Duodenal mucosa (tissue), 2 donors: ENCODE data around the gene SYK.

Experiments used
- H3K27ac ChIP-seq: one replicate; pipeline ENCODE4 v1.7.0; 2013; ENCODE audit warnings: low read depth, low read length
- H3K27me3 ChIP-seq, 2 donors: one replicate each; pipeline ENCODE4 v1.7.0; 2013; ENCODE audit warnings: low read length in 2 of 2, control low read depth in 1 of 2; ENCODE audit not compliant: insufficient read depth in 2 of 2, control insufficient read depth in 1 of 2
- H3K36me3 ChIP-seq, 2 donors: one replicate each; pipeline ENCODE4 v1.7.0; 2013; ENCODE audit warnings: low read length in 2 of 2, control low read depth in 1 of 2; ENCODE audit not compliant: insufficient read depth in 2 of 2, control insufficient read depth in 1 of 2
- H3K4me1 ChIP-seq, 2 donors: one replicate each; pipeline ENCODE4 v1.7.0; 2013; ENCODE audit warnings: low read length in 2 of 2, control low read depth in 1 of 2; ENCODE audit not compliant: insufficient read depth in 2 of 2, control insufficient read depth in 1 of 2
- H3K4me3 ChIP-seq, 2 donors: one replicate each; pipeline ENCODE4 v1.7.0; 2013; ENCODE audit warnings: low read length in 2 of 2, low read depth in 1 of 2
- H3K9ac ChIP-seq, 2 donors: one replicate each; pipeline ENCODE4 v1.7.0; 2013; ENCODE audit warnings: low read length in 2 of 2, low read depth in 1 of 2
- H3K9me3 ChIP-seq, 2 donors: one replicate each; pipeline ENCODE4 v1.7.0; 2013; ENCODE audit warnings: low read length in 2 of 2, control low read depth in 1 of 2; ENCODE audit not compliant: control insufficient read depth in 1 of 2

Gene SYK

GRCh38 chr9:90834828-90835595 is 33.4 kb downstream of the SYK start:
- Histone ChIP-seq H3K9me3 (no peaks in the 10 kb centered on the region), H3K9ac (no peak overlapping the region), H3K27ac (no peak overlapping the region), H3K4me3 (no peak overlapping the region), H3K27me3 (no peaks in the 10 kb centered on the region), H3K4me1 (peaks cover 36 to 38% of the 10 kb centered on the region in 2 donors), H3K36me3 (peaks cover 0 to 18% of the 10 kb centered on the region in 2 donors)

DNA sequence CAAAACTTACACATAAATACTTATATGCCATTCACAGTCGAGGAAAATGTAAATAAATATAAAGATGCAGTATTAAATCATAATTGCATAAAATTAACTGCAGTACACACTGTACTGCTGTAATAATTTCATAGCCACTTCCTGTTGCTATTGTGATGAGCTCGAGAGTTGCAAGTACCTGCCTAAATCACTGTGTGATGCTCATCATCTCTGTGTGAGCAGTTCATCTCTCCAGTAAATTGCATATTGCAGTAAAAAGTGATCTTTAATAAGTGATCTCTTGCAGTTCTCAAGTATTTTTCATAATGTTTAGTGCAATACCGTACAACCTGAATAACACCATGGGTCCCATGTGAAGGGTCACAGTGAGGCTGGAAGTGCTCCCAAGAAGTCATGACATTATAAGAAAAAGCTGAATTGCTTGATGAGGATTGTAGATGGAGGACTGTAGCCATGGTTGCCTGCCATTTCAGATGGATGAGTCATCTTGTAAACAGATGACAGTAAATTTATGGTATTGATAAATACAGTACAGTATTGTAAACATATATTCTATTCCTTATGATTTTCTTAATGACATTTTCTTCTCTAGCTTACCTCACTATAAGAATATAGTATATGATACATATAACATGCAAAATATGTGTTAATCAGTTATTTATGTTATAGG is 34.9 kb downstream of the SYK start:
- Histone ChIP-seq H3K27me3 (no peaks in the 10 kb centered on the region), H3K27ac (no peak overlapping the region), H3K4me3 (no peak overlapping the region), H3K36me3 (peaks cover 0 to 18% of the 10 kb centered on the region in 2 donors), H3K4me1 (peaks cover 29% of the 10 kb centered on the region in 2 donors), H3K9ac (no peak overlapping the region), H3K9me3 (no peaks in the 10 kb centered on the region)

GRCh38 chr9:90838098-90838497 is 36.5 kb downstream of the SYK start:
- H3K9ac ChIP-seq = no peak overlapping the region
- H3K9me3 ChIP-seq = no peaks in the 10 kb centered on the region
- H3K4me1 ChIP-seq = peaks cover 21 to 27% of the 10 kb centered on the region in 2 donors
- peaks cover 0 to 22% of the 10 kb centered on the region in 2 donors for H3K36me3 ChIP-seq
- H3K4me3 ChIP-seq = no peak overlapping the region
- H3K27ac ChIP-seq = no peak overlapping the region
- H3K27me3 ChIP-seq = no peaks in the 10 kb centered on the region

- Histone ChIP-seq H3K27me3 (no peaks in the 10 kb centered on the region), H3K27ac (no peak overlapping the region), H3K4me1 (peaks cover 15 to 23% of the 10 kb centered on the region in 2 donors), H3K4me3 (no peak overlapping the region), H3K9ac (no peak overlapping the region), H3K36me3 (peaks cover 0 to 24% of the 10 kb centered on the region in 2 donors), H3K9me3 (no peaks in the 10 kb centered on the region)
Measured at GRCh38 chr9:90838581-90839154, 37.0 kb downstream of the SYK start.

- peaks cover 2 to 30% of the 10 kb centered on the region in 2 donors for H3K36me3 ChIP-seq
- no peak overlapping the region for H3K4me3 ChIP-seq
- H3K27ac ChIP-seq = no peak overlapping the region
- H3K4me1 ChIP-seq = peaks cover 9 to 19% of the 10 kb centered on the region in 2 donors
- H3K9me3 ChIP-seq = no peaks in the 10 kb centered on the region
- no peak overlapping the region for H3K9ac ChIP-seq
- H3K27me3 ChIP-seq = no peaks in the 10 kb centered on the region
Measured at GRCh38 chr9:90839183-90839728, 37.6 kb downstream of the SYK start.

DNA sequence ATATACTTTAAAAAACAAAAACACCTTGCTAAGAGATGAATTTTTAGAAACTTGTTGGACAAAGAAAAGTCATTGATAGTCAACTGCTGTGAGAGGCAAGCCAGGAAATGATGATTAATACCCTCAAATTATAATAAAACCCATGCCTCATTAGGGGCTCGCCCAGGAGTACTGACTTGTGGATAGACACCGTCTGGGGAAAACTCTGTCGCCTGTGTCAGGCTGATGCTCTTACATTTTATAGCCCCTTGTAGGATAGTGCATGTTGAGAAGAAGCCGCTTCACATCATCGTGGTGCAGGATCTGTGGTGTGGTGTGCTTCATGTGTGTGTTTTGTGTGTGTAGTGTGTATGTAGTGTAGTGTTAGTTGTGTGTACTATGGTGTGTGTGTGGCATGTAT is 39.1 kb downstream of the SYK start:
- Histone ChIP-seq H3K27me3 (no peaks in the 10 kb centered on the region), H3K4me1 (peaks cover 6 to 19% of the 10 kb centered on the region in 2 donors), H3K9ac (no peak overlapping the region), H3K4me3 (no peak overlapping the region), H3K27ac (no peak overlapping the region), H3K9me3 (no peaks in the 10 kb centered on the region), H3K36me3 (peaks cover 12 to 41% of the 10 kb centered on the region in 2 donors)

GRCh38 chr9:90841213-90841612 is 39.6 kb downstream of the SYK start:
- no peak overlapping the region for H3K4me3 ChIP-seq
- no peaks in the 10 kb centered on the region for H3K9me3 ChIP-seq
- peaks cover 17 to 46% of the 10 kb centered on the region in 2 donors for H3K36me3 ChIP-seq
- H3K9ac ChIP-seq = no peak overlapping the region
- no peaks in the 10 kb centered on the region for H3K27me3 ChIP-seq
- no peak overlapping the region for H3K27ac ChIP-seq
- H3K4me1 ChIP-seq = peaks cover 6 to 19% of the 10 kb centered on the region in 2 donors

DNA sequence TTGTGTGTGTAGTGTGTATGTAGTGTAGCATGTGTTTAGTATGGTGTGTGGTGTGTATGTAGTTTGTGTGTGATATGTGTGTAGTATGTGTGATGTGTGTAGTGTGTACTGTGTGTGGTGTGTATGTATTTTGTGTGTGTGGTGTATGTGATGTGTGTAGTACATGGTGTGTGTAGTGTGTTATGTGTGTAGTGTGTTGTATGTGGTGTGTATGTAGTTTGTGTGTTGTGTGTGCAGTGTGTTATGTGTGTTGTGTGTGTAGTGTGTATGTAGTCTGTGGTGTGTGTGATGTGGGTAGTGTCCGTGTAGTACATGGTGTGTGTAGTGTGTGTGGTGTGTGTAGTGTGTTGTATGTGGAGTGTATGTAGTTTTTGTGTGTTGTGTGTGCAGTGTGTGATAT is 40.0 kb downstream of the SYK start:
- Histone ChIP-seq H3K9ac (no peak overlapping the region), H3K9me3 (no peaks in the 10 kb centered on the region), H3K4me3 (no peak overlapping the region), H3K27ac (no peak overlapping the region), H3K4me1 (peaks cover 6 to 19% of the 10 kb centered on the region in 2 donors), H3K27me3 (no peaks in the 10 kb centered on the region), H3K36me3 (peaks cover 18 to 48% of the 10 kb centered on the region in 2 donors)

DNA sequence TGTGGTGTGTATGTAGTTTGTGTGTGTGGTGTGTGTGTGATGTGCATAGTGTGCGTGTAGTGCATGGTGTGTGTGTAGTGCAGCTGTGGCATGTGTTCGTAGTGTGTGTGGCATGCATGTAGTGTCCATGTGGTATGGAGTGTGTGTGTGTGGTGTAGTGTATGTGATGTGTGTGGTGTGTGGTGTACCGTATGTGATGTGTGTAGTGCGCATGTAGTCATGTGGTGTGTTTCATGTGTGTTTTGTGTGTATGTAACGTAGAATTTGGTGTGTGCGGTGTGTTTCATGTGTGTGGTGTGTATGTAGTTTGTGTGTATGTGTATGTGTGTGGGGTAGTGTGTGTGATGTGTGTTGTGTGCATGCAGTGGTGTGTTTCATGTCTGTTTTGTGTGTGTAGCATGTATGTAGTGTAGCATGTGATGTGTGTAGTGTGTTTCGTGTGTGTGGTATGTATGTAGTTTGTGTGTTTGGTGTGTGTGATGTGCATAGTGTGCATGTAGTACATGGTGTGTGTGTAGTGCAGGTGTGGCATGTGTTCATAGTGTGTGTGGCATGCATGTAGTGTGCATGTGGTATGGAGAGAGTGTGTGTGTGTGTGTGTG is 40.7 kb downstream of the SYK start:
- Histone ChIP-seq H3K9me3 (no peaks in the 10 kb centered on the region), H3K4me1 (peaks cover 6 to 19% of the 10 kb centered on the region in 2 donors)

More for the DNA sequence above, 40.7 kb downstream of the SYK start:
- Histone ChIP-seq H3K27ac (no peak overlapping the region), H3K4me3 (no peak overlapping the region), H3K9ac (no peak overlapping the region), H3K27me3 (no peaks in the 10 kb centered on the region), H3K36me3 (peaks cover 23 to 52% of the 10 kb centered on the region in 2 donors)
